ENCODE measurements around the gene TIAM1.

DNA sequence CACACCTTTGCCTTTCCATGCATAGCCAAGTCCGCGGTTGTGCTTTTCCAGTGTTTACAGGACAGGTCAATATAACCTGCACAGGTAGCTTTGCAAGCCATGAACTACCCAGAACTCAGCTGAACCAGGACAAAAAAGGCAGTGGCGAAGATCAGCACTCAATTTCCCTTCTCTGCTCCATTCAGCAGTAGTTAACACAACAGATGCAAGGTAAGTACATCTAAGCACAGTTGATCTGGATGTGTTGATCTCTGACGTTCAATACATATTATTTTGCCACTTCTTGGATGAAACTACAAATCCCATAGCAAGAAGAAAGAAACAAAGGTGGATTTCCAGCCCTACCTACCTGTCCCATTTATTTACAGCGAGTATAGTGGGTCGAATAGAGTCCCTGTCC, 159.2 kb downstream of the TIAM1 start:
- TF ChIP-seq, protein P1, sequence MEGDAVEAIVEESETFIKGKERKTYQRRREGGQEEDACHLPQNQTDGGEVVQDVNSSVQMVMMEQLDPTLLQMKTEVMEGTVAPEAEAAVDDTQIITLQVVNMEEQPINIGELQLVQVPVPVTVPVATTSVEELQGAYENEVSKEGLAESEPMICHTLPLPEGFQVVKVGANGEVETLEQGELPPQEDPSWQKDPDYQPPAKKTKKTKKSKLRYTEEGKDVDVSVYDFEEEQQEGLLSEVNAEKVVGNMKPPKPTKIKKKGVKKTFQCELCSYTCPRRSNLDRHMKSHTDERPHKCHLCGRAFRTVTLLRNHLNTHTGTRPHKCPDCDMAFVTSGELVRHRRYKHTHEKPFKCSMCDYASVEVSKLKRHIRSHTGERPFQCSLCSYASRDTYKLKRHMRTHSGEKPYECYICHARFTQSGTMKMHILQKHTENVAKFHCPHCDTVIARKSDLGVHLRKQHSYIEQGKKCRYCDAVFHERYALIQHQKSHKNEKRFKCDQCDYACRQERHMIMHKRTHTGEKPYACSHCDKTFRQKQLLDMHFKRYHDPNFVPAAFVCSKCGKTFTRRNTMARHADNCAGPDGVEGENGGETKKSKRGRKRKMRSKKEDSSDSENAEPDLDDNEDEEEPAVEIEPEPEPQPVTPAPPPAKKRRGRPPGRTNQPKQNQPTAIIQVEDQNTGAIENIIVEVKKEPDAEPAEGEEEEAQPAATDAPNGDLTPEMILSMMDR (IDR thresholded peaks at IDR 0.05) = no peak
- TF ChIP-seq POLR2A (IDR thresholded peaks at IDR 0.05) (no peak), EP300 (IDR thresholded peaks at IDR 0.05) (no peak)
